ENCODE data around the gene CASS4.
A peak's percentile ranks its signal among the peaks of the same experiment; 100 is the strongest.
"Not testable (repeated sequence)": the region's sequence is repeated elsewhere in the genome, so short reads cannot be mapped to it uniquely, and the experiment has no call there.

CASS4 gene

GRCh38 chr20:56383334-56383733 is 28.7 kb upstream of the CASS4 start:
- no peak overlapping the region for H3K4me3 ChIP-seq (replicated peaks in 1 of 2; ENCODE audit: low read depth in 2 of 2, low read length in 2 of 2)
- no peak for DNase-seq (ENCODE audit: low read depth in 2 of 2)

GRCh38 chr20:56385130-56385529 is 26.9 kb upstream of the CASS4 start:
- no peak for TF ChIP-seq CTCF (IDR thresholded peaks at IDR 0.05; ENCODE audit: low read depth, low read length)
- DNase-seq (ENCODE audit: low read depth in 2 of 2), result no peak
- H3K4me3 ChIP-seq (replicated peaks in 1 of 2; ENCODE audit: low read depth in 2 of 2, low read length in 2 of 2), result no peak overlapping the region

More at GRCh38 chr20:56383334-56383733, 28.7 kb upstream of the CASS4 start:
- TF ChIP-seq CTCF (IDR thresholded peaks at IDR 0.05; ENCODE audit: low read depth, low read length), result no peak

GRCh38 chr20:56386219-56386618 is 25.8 kb upstream of the CASS4 start:
- no peak for DNase-seq (ENCODE audit: low read depth in 2 of 2)
- H3K4me3 ChIP-seq (replicated peaks in 1 of 2; ENCODE audit: low read depth in 2 of 2, low read length in 2 of 2), result no peak overlapping the region
- TF ChIP-seq CTCF (IDR thresholded peaks at IDR 0.05; ENCODE audit: low read depth, low read length), result no peak

- TF ChIP-seq CTCF (IDR thresholded peaks at IDR 0.05; ENCODE audit: low read depth, low read length), result no peak
- no peak overlapping the region for H3K4me3 ChIP-seq (replicated peaks in 1 of 2; ENCODE audit: low read depth in 2 of 2, low read length in 2 of 2)
- no peak for DNase-seq (ENCODE audit: low read depth in 2 of 2)
Observed at GRCh38 chr20:56388882-56389281, 23.2 kb upstream of the CASS4 start.

- TF ChIP-seq CTCF (IDR thresholded peaks at IDR 0.05; ENCODE audit: low read depth, low read length), result no peak
- no peak for DNase-seq (ENCODE audit: low read depth in 2 of 2)
- no peak overlapping the region for H3K4me3 ChIP-seq (replicated peaks in 1 of 2; ENCODE audit: low read depth in 2 of 2, low read length in 2 of 2)
Observed at GRCh38 chr20:56389807-56390206, 22.3 kb upstream of the CASS4 start.

GRCh38 chr20:56390396-56390795 is 21.7 kb upstream of the CASS4 start:
- DNase-seq (ENCODE audit: low read depth in 2 of 2), result not testable (repeated sequence)
- peak overlapping the region in 1 of 2 donors; percentile 94 for H3K4me3 ChIP-seq (replicated peaks in 1 of 2; ENCODE audit: low read depth in 2 of 2, low read length in 2 of 2)

- TF ChIP-seq CTCF (IDR thresholded peaks at IDR 0.05; ENCODE audit: low read depth, low read length), result no peak
Observed at GRCh38 chr20:56391037-56391436, 21.0 kb upstream of the CASS4 start.

More at GRCh38 chr20:56391037-56391436, 21.0 kb upstream of the CASS4 start:
- DNase-seq (ENCODE audit: low read depth in 2 of 2), result no peak
- peak overlapping the region; percentile 65 to 94 for H3K4me3 ChIP-seq (replicated peaks in 1 of 2; ENCODE audit: low read depth in 2 of 2, low read length in 2 of 2)
